Measurements from ENCODE around the gene CDH15.
"Not testable (repeated sequence)": the region's sequence is repeated elsewhere in the genome, so short reads cannot be mapped to it uniquely, and the experiment has no call there.

DNA sequence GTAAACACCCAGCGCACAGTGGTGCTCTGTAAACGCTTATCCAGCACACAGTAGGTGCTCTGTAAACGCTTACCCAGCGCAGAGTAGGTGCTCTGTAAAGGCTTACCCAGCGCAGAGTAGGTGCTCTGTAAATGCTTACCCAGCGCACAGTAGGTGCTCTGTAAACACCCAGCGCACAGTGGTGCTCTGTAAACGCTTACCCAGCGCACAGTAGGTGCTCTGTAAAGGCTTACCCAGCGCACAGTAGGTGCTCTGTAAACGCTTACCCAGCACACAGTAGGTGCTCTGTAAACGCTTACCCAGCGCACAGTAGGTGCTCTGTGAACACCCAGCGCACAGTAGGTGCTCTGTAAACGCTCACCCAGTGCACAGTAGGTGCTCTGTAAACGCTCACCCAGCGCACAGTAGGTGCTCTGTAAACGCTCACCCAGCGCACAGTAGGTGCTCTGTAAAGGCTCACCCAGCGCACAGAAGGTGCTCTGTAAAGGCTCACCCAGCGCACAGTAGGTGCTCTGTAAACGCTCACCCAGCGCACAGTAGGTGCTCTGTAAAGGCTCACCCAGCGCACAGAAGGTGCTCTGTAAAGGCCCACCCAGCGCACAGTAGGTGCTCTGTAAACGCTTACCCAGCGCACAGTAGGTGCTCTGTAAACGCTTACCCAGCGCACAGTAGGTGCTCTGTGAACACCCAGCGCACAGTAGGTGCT, 14.5 kb downstream of the CDH15 start:
- TF ChIP-seq, protein P1, sequence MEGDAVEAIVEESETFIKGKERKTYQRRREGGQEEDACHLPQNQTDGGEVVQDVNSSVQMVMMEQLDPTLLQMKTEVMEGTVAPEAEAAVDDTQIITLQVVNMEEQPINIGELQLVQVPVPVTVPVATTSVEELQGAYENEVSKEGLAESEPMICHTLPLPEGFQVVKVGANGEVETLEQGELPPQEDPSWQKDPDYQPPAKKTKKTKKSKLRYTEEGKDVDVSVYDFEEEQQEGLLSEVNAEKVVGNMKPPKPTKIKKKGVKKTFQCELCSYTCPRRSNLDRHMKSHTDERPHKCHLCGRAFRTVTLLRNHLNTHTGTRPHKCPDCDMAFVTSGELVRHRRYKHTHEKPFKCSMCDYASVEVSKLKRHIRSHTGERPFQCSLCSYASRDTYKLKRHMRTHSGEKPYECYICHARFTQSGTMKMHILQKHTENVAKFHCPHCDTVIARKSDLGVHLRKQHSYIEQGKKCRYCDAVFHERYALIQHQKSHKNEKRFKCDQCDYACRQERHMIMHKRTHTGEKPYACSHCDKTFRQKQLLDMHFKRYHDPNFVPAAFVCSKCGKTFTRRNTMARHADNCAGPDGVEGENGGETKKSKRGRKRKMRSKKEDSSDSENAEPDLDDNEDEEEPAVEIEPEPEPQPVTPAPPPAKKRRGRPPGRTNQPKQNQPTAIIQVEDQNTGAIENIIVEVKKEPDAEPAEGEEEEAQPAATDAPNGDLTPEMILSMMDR (IDR thresholded peaks at IDR 0.05): not testable (repeated sequence)
- TF ChIP-seq POLR2A (IDR thresholded peaks at IDR 0.05): not testable (repeated sequence)
